Measurements from ENCODE around the gene PLIN1. TPM values are rescaled to one million over a fixed set of nuclear protein-coding genes. Genes with fewer than 3 reads are reported as not detected.

Gene PLIN1
- total and polyA plus RNA-seq, 2 donors (not counting 1 experiment from before 2014, with no cell fraction given): 0.97 to 1.2 TPM

DNA sequence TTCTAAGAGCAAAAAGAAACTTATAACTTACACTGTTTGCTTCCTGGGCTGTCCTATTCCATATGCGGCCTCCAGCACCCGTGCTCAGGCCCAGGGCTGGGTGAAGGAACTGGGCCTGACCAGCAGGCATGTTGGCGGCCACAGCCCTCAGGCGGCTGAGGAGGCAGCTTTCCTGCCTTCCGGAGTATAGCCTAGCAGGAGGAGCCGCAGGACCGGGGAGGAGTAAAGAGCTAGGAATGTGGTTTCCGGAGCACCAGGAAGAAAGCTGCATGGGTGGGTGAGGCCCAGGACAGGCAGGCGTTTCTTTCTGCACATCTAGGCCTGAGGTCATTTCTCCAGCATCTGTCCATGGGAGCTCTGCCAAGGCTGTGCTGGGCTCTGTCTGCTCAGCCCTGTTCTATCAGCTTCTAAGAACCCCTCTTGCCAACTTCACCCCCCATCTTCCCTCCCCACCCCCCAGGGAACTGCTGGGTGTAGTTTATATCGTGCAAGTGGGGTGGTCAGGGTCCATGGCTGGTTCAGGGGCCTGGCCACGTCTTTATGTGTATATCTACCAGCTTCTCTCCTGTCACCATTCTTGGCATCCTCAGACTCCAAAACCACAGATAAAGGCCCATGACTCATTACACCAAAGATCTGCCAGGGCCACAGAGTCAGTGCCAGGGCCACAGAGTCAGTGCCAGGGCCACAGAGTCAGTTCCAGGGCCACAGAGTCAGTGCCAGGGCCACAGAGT, 16.1 kb downstream of the PLIN1 start:
- ATAC-seq (ENCODE audit: low read depth) (no peak), DNase-seq (no peak)
- H3K27me3 ChIP-seq (replicated peaks in 1 of 4; ENCODE audit: control extremely low read depth in 1 of 4, control insufficient read depth in 3 of 4, insufficient read depth in 4 of 4, low read length in 3 of 4): peaks cover 0 to 24% (median 6%) of the 10 kb centered on the region in 4 experiments
- 50% methylated on average over 9 of the region's 11 CpGs for WGBS (ENCODE audit: insufficient coverage)
- no peak overlapping the region for H2AFZ ChIP-seq (ENCODE audit: insufficient read depth, low read depth, low read length, poor library complexity, severe bottlenecking)
- POLR2A ChIA-PET: no interaction called here
- TF ChIP-seq, protein P1, sequence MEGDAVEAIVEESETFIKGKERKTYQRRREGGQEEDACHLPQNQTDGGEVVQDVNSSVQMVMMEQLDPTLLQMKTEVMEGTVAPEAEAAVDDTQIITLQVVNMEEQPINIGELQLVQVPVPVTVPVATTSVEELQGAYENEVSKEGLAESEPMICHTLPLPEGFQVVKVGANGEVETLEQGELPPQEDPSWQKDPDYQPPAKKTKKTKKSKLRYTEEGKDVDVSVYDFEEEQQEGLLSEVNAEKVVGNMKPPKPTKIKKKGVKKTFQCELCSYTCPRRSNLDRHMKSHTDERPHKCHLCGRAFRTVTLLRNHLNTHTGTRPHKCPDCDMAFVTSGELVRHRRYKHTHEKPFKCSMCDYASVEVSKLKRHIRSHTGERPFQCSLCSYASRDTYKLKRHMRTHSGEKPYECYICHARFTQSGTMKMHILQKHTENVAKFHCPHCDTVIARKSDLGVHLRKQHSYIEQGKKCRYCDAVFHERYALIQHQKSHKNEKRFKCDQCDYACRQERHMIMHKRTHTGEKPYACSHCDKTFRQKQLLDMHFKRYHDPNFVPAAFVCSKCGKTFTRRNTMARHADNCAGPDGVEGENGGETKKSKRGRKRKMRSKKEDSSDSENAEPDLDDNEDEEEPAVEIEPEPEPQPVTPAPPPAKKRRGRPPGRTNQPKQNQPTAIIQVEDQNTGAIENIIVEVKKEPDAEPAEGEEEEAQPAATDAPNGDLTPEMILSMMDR (IDR thresholded peaks at IDR 0.05): no peak
- no peak for TF ChIP-seq EZH2 (IDR thresholded peaks at IDR 0.05; ENCODE audit: borderline replicate concordance, insufficient read depth, low read depth, low read length, poor library complexity, severe bottlenecking)
- CTCF ChIA-PET: no interaction called here
- H3K27me3 Mint-ChIP-seq: peaks cover 49% of the 10 kb centered on the region
- H4K20me1 ChIP-seq (ENCODE audit: control insufficient read depth, insufficient read depth, low read length, poor library complexity, severe bottlenecking): no peaks in the 10 kb centered on the region
- H3K27ac Mint-ChIP-seq: no peak overlapping the region
- peaks cover 7% of the 10 kb centered on the region for H3K4me1 Mint-ChIP-seq
- no peak overlapping the region for H3K27ac ChIP-seq (ENCODE audit: low read length in 2 of 2)
- H3K4me1 ChIP-seq (ENCODE audit: control insufficient read depth in 2 of 2, insufficient read depth in 2 of 2, low read length in 2 of 2): peaks cover 0 to 7% of the 10 kb centered on the region in 2 donors
- H3K9me3 ChIP-seq (ENCODE audit: control extremely low read depth in 1 of 3, control insufficient read depth in 2 of 3, insufficient read depth in 1 of 3, low read length in 2 of 3): no peaks in the 10 kb centered on the region
- intact Hi-C loops (cut with micrococcal nuclease): no loop called here
- H3K9ac ChIP-seq (ENCODE audit: low read length): no peak overlapping the region
- no peak overlapping the region for H3K4me3 Mint-ChIP-seq
- no peak overlapping the region for H3K4me2 ChIP-seq (replicated peaks; ENCODE audit: low read depth, low read length, poor library complexity, severe bottlenecking)
- no peaks in the 10 kb centered on the region for H3K36me3 ChIP-seq (replicated peaks in 1 of 2; ENCODE audit: control extremely low read depth in 1 of 2, control insufficient read depth in 1 of 2, extremely low read depth in 1 of 2, insufficient read depth in 2 of 2, low read length in 1 of 2)
- H3K9me3 Mint-ChIP-seq (ENCODE audit: insufficient read depth): no peaks in the 10 kb centered on the region
- no peaks in the 10 kb centered on the region for H3K79me2 ChIP-seq (ENCODE audit: control insufficient read depth, insufficient read depth, low read length)
- H3K4me3 ChIP-seq (ENCODE audit: control extremely low read depth in 1 of 5, extremely low read depth in 1 of 5, insufficient read depth in 1 of 5, low read depth in 2 of 5, low read length in 4 of 5): no peak overlapping the region

DNA sequence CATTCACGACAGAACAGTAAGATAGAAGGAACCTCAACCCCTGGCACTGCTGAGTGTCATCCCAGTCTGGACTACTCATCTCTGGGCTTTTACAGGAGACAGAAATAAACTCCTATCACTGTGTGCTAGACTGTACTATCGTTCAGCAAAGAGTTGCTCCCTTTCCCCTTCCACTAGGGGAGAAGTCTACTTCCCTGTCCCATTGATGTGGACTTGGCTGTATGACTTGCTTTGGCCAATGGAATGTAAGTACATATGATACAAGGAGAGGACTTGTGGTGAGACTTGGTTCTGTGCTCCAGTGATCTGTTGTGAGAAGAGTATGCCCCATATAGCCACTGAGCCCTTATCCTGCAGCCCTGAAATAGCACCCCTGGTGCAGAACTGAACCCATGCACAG, 18.6 kb downstream of the PLIN1 start:
- intact Hi-C loops (cut with micrococcal nuclease): no loop called here
- DNase-seq (no peak), ATAC-seq (ENCODE audit: low read depth) (no peak)
- Histone ChIP-seq H3K79me2 (ENCODE audit: control insufficient read depth, insufficient read depth, low read length) (no peaks in the 10 kb centered on the region), H2AFZ (ENCODE audit: insufficient read depth, low read depth, low read length, poor library complexity, severe bottlenecking) (no peak overlapping the region), H3K4me3 (ENCODE audit: control extremely low read depth in 1 of 5, extremely low read depth in 1 of 5, insufficient read depth in 1 of 5, low read depth in 2 of 5, low read length in 4 of 5) (no peak overlapping the region), H3K27me3 (replicated peaks in 1 of 4; ENCODE audit: control extremely low read depth in 1 of 4, control insufficient read depth in 3 of 4, insufficient read depth in 4 of 4, low read length in 3 of 4) (peaks cover 0 to 22% (median 14%) of the 10 kb centered on the region in 4 experiments), H3K4me2 (replicated peaks; ENCODE audit: low read depth, low read length, poor library complexity, severe bottlenecking) (no peak overlapping the region), H3K36me3 (replicated peaks in 1 of 2; ENCODE audit: control extremely low read depth in 1 of 2, control insufficient read depth in 1 of 2, extremely low read depth in 1 of 2, insufficient read depth in 2 of 2, low read length in 1 of 2) (no peaks in the 10 kb centered on the region), H3K27ac (ENCODE audit: low read length in 2 of 2) (no peak overlapping the region), H4K20me1 (ENCODE audit: control insufficient read depth, insufficient read depth, low read length, poor library complexity, severe bottlenecking) (no peaks in the 10 kb centered on the region), H3K9ac (ENCODE audit: low read length) (no peak overlapping the region), H3K4me1 (ENCODE audit: control insufficient read depth in 2 of 2, insufficient read depth in 2 of 2, low read length in 2 of 2) (peaks cover 0 to 3% of the 10 kb centered on the region in 2 donors), H3K9me3 (ENCODE audit: control extremely low read depth in 1 of 3, control insufficient read depth in 2 of 3, insufficient read depth in 1 of 3, low read length in 2 of 3) (no peaks in the 10 kb centered on the region)
- ChIA-PET CTCF (no interaction called here), POLR2A (no interaction called here)
- 88% methylated on average over 1 of the region's 2 CpGs for WGBS (ENCODE audit: insufficient coverage)
- Mint-ChIP-seq H3K9me3 (ENCODE audit: insufficient read depth) (no peaks in the 10 kb centered on the region), H3K27me3 (peaks cover 68% of the 10 kb centered on the region), H3K4me3 (no peak overlapping the region), H3K4me1 (peaks cover 10% of the 10 kb centered on the region), H3K27ac (no peak overlapping the region)
- TF ChIP-seq, protein P1 (IDR thresholded peaks at IDR 0.05): no peak
- TF ChIP-seq EZH2 (IDR thresholded peaks at IDR 0.05; ENCODE audit: borderline replicate concordance, insufficient read depth, low read depth, low read length, poor library complexity, severe bottlenecking): no peak
